Coronary artery (tissue), 2 donors: ENCODE results near the gene RPS13.
"Not testable (repeated sequence)": the region's sequence is repeated elsewhere in the genome, so short reads cannot be mapped to it uniquely, and the experiment has no call there.

Experiments used
- DNase-seq: peaks from one replicate; pipeline ENCODE4 v3.0.0-alpha.2; 2017; ENCODE audit warnings: low spot score
- H3K27ac ChIP-seq, 2 donors: fragments of 200-600 bp; sonication (generic); one replicate each; pipeline ENCODE4 v1.5.1; 2016 to 2019
- H3K4me3 ChIP-seq: fragments of 200-600 bp; sonication (generic); 2 replicates; pipeline ENCODE4 v1.5.1; 2016; ENCODE audit warnings: mild to moderate bottlenecking, moderate library complexity
- CTCF ChIP-seq: fragments of 200-600 bp; sonication (generic); IDR thresholded peaks from one replicate; pipeline ENCODE4 v1.5.1; 2019; ENCODE audit warnings: antibody characterized with exemption

RPS13 gene

GRCh38 chr11:17066691-17067090 lies 10.8 kb downstream of the RPS13 start:
- no peak overlapping the region for H3K27ac ChIP-seq
- TF ChIP-seq CTCF: no peak
- DNase-seq: no peak
- H3K4me3 ChIP-seq: no peak overlapping the region

- Histone ChIP-seq H3K27ac (no peak overlapping the region), H3K4me3 (no peak overlapping the region)
- no peak for DNase-seq
- TF ChIP-seq CTCF: peak; percentile 62
Measured at GRCh38 chr11:17063171-17064002, 14.1 kb downstream of the RPS13 start.

- not testable (repeated sequence) for DNase-seq, H3K4me3 ChIP-seq, H3K27ac ChIP-seq
Measured at GRCh38 chr11:17051146-17051545, 26.3 kb downstream of the RPS13 start.

- not testable (repeated sequence) for DNase-seq, H3K4me3 ChIP-seq, H3K27ac ChIP-seq
Measured at GRCh38 chr11:17048491-17048890, 29.0 kb downstream of the RPS13 start.

- TF ChIP-seq CTCF: no peak
- H3K4me3 ChIP-seq: no peak overlapping the region
- H3K27ac ChIP-seq: no peak overlapping the region
- no peak for DNase-seq
Measured at GRCh38 chr11:17046690-17047089, 30.8 kb downstream of the RPS13 start.

- DNase-seq: no peak
- H3K27ac ChIP-seq: no peak overlapping the region
- no peak for TF ChIP-seq CTCF
- no peak overlapping the region for H3K4me3 ChIP-seq
Measured at GRCh38 chr11:17036666-17037658, 40.5 kb downstream of the RPS13 start.

GRCh38 chr11:17034027-17034426 lies 43.4 kb downstream of the RPS13 start:
- H3K27ac ChIP-seq, H3K4me3 ChIP-seq, DNase-seq: not testable (repeated sequence)

- Histone ChIP-seq H3K27ac (no peak overlapping the region), H3K4me3 (no peak overlapping the region)
- TF ChIP-seq CTCF: no peak
- no peak for DNase-seq
Measured at GRCh38 chr11:17026487-17027082, 50.9 kb downstream of the RPS13 start.
